GM18511 (cell line): Measurements from ENCODE around the gene GSG1L.
"Not testable (repeated sequence)": the region's sequence is repeated elsewhere in the genome, so short reads cannot be mapped to it uniquely, and the experiment has no call there.

ENCODE experiments used
- ATAC-seq: cut with Tn5 transposase; IDR thresholded peaks from one replicate; pipeline ENCODE4 v1.9.1; 2021; ENCODE audit warnings: mild to moderate bottlenecking, moderate library complexity; ENCODE audit not compliant: unreplicated experiment

The GSG1L gene

GRCh38 chr16:27745348-27745747, 318.2 kb downstream of the GSG1L start:
- no peak for ATAC-seq

DNA sequence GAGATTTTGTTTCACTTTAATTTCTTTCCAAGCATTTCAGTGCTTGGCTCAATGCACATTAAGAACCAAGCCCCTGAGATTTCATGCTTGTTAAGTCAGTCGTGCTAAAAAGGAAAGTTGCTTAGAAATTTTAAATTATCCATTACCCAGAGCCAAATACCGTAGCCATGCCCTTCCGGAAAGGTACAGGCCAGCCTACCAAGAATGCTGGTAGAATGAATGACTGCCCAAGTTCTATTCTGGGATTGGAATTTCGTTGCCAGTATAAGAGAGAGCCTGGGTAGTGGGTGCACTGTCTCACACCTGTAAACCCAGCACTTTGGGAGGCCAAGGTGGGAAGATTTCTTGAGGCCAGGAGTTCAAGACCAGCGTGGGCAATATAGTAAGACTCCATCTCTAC, 319.6 kb downstream of the GSG1L start:
- ATAC-seq: no peak

DNA sequence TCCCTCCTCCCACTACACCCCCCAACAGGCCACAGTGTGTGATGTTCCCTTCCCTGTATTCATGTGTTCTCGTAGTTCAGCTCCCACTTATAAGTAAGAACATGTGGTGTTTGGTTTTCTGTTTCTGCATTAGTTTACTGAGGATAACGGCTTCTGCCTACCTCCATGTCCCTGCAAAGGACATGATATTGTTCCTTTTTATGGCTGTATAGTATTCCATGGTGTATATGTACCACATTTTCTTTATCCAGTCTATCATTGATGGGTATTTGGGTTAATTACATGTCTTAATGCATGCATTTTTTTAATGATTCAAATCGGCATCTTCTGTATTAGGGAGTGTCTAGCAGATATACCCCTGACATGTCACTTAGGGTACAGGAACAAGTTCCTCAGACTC, 320.5 kb downstream of the GSG1L start:
- not testable (repeated sequence) for ATAC-seq

DNA sequence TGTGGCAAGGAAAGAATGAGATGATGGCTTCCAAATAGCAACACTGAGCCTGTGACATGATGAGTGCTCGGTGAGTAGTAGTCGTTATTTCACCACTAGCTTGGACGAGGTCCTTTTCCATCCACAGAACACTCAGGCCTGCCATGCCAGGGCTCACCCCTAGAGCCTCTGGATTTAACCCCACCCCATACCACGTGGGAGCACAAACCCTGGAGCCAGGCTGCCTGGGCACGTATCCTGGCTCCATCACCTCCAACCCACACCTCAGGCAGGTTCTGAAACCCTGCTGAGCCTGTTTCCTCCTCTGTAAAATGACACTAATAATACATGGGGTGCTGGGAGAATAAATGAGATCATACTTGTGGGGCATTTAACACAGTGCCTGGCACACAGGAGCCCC, 321.2 kb downstream of the GSG1L start:
- ATAC-seq: no peak

GRCh38 chr16:27740496-27741201, 322.9 kb downstream of the GSG1L start:
- no peak for ATAC-seq

DNA sequence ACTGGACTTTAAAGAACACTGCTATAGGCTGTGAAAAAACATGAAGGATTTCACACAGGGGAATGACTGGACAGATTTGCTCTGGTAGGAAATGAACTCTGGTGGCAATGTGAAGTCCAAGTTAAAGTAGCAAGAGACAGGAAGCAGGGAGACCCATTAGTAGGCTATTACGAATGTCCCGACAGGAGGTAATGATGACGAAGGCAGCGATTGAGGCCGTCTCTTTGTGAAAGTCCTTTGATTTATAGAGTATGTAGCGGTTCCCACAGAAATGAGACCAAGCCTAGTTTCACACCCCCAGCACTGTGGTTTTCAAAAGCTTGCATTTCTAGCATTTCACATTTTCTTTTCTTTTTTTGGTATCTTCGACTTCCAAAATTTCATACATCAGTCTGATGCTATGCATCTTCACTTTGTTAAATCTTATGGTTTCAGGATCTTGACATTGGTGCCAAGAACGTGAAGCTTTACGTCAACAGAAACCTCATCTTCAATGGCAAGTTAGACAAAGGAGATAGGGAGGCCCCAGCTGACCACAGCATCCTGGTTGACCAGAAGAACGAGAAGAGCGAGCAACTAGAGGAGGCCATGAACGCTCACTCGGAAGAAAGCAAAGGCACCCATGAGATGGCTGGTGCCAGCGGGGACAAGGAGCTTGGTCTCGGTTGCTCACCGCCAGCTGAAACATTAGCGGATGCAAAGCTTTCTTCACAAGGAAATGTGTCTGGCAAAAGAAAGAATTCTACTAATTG, 323.7 kb downstream of the GSG1L start:
- no peak for ATAC-seq

DNA sequence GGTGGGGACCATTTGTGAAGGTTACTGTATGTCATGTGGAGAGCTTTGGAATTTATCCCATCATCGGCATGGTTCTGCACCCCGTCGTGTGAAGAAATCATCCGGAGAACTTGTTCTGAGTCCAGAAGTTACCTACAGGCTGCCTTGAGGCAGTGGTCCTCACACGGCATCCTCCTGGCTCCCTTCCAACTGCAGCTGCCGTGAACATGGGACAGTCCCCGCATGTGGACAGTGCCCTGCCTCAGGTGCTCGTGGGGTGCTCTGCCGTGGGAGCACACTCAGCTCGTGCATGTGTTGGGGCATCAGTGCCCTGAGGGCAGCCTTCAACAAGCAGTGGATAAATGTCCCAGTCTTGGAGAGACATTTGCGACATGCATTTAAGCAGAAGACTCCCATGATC, 324.9 kb downstream of the GSG1L start:
- no peak for ATAC-seq
